Measurements from ENCODE around the gene FBXL19. TPM values are rescaled to one million over a fixed set of nuclear protein-coding genes. Genes with fewer than 3 reads are reported as not detected.

The FBXL19 gene
- total and polyA plus RNA-seq, 2 of the 13 experiments (the other 11 are each of a cell fraction or from before 2014, with no cell fraction given), result 6.0 to 13.7 TPM

DNA sequence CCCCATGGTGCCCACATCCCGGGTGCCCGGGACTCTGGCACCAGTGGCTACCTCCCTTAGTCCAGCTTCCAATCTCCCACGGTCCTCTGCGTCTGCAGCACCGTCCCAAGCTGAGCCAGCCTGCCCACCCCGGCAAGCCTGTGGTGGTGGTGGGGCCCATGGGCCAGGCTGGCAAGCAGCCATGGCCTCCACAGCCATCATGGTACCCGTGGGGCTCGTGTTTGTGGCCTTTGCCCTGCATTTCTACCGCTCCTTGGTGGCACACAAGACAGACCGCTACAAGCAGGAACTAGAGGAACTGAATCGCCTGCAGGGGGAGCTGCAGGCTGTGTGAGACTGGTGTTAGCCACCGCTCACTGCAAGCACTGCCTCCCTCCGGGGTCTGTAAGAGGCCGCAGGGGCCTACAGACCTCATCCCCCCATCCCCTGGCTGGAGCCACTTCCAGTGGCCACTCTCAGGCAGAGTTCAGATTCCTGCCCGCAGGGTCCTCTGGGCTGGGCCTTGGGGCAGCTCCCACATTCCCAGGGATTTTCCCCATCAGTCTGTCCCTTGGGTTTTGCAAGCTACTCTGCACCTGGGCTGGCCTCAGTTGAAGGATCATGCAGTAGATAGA, 30.2 kb downstream of the FBXL19 start:
- no TSS peak for BruUV-seq (replicated peaks)
- peak overlapping the region in 1 of 3 experiments; percentile 42; a peak in 2 of 6 replicates for H3K4me3 ChIP-seq (replicated peaks in 1 of 3; ENCODE audit: insufficient read depth in 1 of 3, low read depth in 2 of 3, low read length in 3 of 3)
- peaks cover 4% of the 10 kb centered on the region; the same call in 1 of the 2 replicates for H4K20me1 ChIP-seq (ENCODE audit: insufficient read depth, low read length)
- intact Hi-C loops (cut with micrococcal nuclease; ENCODE audit: unreplicated experiment), result loop anchor here (1.0 to 10.0 kb wide), 3 partner anchors 32 to 191 kb away; partner anchors contain the start of genes HSD3B7 and VKORC1
- FAIRE-seq (peak; percentile 90), ATAC-seq (peak; percentile 64), DNase-seq (ENCODE audit: low spot score) (peak; percentile 88)
- H2AFZ ChIP-seq (ENCODE audit: low read length), result no peak overlapping the region
- POLR2A ChIA-PET, result interaction anchor here (0.6 to 3.1 kb wide), 15 partner anchors 11 to 202 kb away, joined by 3 to 20 read pairs (median 4); partner anchors contain the start of genes FBXL19, HSD3B7, KAT8 and STX4
- H3K4me1 ChIP-seq (ENCODE audit: insufficient read depth, low read length), result peaks cover 67% of the 10 kb centered on the region
- H3K4me2 ChIP-seq (ENCODE audit: low read depth, low read length), result peak overlapping the region; percentile 67
- H3K36me3 ChIP-seq (replicated peaks in 1 of 2; ENCODE audit: control insufficient read depth in 1 of 2, insufficient read depth in 2 of 2, low read length in 2 of 2), result no peaks in the 10 kb centered on the region
- peaks cover 9% of the 10 kb centered on the region for H3K79me2 ChIP-seq (ENCODE audit: insufficient read depth, low read length)
- peak overlapping the region; percentile 97 for H3K27ac ChIP-seq (ENCODE audit: extremely low read length, insufficient read depth, low read length)
- in situ Hi-C loops (cut with HindIII; ENCODE audit: extremely low pct_ligation_motif_present, low pct_unique_long_range_greater_than_20kb), result no loop called here
- no peaks in the 10 kb centered on the region; a peak in 1 of 5 replicates for H3K27me3 ChIP-seq (ENCODE audit: control insufficient read depth in 1 of 2, insufficient read depth in 2 of 2, low read length in 2 of 2)
- WGBS (ENCODE audit: low lambda C conversion rate), result 19% methylated on average over 12 of the region's 15 CpGs
- no peaks in the 10 kb centered on the region for H3K9me3 ChIP-seq (ENCODE audit: low read length)
- H3K9ac ChIP-seq (ENCODE audit: insufficient read depth, low read depth, low read length), result peak overlapping the region; percentile 9; the same call in 1 of the 2 replicates
- CTCF ChIA-PET (ENCODE audit: low intra/inter-chr PET ratio, low total read pairs), result interaction anchor here (0.8 to 1.2 kb wide), 4 partner anchors 11 to 142 kb away, joined by 4 to 8 read pairs (median 4); partner anchors contain the start of gene VKORC1
- TF ChIP-seq, protein P1, sequence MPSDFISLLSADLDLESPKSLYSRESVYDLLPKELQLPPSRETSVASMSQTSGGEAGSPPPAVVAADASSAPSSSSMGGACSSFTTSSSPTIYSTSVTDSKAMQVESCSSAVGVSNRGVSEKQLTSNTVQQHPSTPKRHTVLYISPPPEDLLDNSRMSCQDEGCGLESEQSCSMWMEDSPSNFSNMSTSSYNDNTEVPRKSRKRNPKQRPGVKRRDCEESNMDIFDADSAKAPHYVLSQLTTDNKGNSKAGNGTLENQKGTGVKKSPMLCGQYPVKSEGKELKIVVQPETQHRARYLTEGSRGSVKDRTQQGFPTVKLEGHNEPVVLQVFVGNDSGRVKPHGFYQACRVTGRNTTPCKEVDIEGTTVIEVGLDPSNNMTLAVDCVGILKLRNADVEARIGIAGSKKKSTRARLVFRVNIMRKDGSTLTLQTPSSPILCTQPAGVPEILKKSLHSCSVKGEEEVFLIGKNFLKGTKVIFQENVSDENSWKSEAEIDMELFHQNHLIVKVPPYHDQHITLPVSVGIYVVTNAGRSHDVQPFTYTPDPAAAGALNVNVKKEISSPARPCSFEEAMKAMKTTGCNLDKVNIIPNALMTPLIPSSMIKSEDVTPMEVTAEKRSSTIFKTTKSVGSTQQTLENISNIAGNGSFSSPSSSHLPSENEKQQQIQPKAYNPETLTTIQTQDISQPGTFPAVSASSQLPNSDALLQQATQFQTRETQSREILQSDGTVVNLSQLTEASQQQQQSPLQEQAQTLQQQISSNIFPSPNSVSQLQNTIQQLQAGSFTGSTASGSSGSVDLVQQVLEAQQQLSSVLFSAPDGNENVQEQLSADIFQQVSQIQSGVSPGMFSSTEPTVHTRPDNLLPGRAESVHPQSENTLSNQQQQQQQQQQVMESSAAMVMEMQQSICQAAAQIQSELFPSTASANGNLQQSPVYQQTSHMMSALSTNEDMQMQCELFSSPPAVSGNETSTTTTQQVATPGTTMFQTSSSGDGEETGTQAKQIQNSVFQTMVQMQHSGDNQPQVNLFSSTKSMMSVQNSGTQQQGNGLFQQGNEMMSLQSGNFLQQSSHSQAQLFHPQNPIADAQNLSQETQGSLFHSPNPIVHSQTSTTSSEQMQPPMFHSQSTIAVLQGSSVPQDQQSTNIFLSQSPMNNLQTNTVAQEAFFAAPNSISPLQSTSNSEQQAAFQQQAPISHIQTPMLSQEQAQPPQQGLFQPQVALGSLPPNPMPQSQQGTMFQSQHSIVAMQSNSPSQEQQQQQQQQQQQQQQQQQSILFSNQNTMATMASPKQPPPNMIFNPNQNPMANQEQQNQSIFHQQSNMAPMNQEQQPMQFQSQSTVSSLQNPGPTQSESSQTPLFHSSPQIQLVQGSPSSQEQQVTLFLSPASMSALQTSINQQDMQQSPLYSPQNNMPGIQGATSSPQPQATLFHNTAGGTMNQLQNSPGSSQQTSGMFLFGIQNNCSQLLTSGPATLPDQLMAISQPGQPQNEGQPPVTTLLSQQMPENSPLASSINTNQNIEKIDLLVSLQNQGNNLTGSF (CRISPR knock-in tag; IDR thresholded peaks at IDR 0.05), result no peak
- no peak for TF ChIP-seq MZF1 (CRISPR knock-in tag; IDR thresholded peaks at IDR 0.05; ENCODE audit: borderline replicate concordance)
- TF ChIP-seq ELF3 (CRISPR knock-in tag; IDR thresholded peaks at IDR 0.05), result peak; percentile 85
- no peak for TF ChIP-seq ZNF121 (CRISPR knock-in tag; IDR thresholded peaks at IDR 0.05)
- no peak for TF ChIP-seq YEATS4 (CRISPR knock-in tag; IDR thresholded peaks at IDR 0.05; ENCODE audit: borderline replicate concordance)
- TF ChIP-seq, protein P2, sequence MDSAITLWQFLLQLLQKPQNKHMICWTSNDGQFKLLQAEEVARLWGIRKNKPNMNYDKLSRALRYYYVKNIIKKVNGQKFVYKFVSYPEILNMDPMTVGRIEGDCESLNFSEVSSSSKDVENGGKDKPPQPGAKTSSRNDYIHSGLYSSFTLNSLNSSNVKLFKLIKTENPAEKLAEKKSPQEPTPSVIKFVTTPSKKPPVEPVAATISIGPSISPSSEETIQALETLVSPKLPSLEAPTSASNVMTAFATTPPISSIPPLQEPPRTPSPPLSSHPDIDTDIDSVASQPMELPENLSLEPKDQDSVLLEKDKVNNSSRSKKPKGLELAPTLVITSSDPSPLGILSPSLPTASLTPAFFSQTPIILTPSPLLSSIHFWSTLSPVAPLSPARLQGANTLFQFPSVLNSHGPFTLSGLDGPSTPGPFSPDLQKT (CRISPR knock-in tag; IDR thresholded peaks at IDR 0.05; ENCODE audit: borderline replicate concordance), result no peak
- TF ChIP-seq, protein P3, sequence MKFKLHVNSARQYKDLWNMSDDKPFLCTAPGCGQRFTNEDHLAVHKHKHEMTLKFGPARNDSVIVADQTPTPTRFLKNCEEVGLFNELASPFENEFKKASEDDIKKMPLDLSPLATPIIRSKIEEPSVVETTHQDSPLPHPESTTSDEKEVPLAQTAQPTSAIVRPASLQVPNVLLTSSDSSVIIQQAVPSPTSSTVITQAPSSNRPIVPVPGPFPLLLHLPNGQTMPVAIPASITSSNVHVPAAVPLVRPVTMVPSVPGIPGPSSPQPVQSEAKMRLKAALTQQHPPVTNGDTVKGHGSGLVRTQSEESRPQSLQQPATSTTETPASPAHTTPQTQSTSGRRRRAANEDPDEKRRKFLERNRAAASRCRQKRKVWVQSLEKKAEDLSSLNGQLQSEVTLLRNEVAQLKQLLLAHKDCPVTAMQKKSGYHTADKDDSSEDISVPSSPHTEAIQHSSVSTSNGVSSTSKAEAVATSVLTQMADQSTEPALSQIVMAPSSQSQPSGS (CRISPR knock-in tag; IDR thresholded peaks at IDR 0.05), result peak; percentile 72
- TF ChIP-seq, protein P4, sequence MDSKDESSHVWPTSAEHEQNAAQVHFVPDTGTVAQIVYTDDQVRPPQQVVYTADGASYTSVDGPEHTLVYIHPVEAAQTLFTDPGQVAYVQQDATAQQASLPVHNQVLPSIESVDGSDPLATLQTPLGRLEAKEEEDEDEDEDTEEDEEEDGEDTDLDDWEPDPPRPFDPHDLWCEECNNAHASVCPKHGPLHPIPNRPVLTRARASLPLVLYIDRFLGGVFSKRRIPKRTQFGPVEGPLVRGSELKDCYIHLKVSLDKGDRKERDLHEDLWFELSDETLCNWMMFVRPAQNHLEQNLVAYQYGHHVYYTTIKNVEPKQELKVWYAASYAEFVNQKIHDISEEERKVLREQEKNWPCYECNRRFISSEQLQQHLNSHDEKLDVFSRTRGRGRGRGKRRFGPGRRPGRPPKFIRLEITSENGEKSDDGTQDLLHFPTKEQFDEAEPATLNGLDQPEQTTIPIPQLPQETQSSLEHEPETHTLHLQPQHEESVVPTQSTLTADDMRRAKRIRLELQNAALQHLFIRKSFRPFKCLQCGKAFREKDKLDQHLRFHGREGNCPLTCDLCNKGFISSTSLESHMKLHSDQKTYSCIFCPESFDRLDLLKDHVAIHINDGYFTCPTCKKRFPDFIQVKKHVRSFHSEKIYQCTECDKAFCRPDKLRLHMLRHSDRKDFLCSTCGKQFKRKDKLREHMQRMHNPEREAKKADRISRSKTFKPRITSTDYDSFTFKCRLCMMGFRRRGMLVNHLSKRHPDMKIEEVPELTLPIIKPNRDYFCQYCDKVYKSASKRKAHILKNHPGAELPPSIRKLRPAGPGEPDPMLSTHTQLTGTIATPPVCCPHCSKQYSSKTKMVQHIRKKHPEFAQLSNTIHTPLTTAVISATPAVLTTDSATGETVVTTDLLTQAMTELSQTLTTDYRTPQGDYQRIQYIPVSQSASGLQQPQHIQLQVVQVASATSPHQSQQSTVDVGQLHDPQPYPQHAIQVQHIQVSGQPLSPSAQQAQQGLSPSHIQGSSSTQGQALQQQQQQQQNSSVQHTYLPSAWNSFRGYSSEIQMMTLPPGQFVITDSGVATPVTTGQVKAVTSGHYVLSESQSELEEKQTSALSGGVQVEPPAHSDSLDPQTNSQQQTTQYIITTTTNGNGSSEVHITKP (CRISPR knock-in tag; IDR thresholded peaks at IDR 0.05; ENCODE audit: low read depth), result peak; percentile 65; the same call in 1 of the 2 replicates
- TF ChIP-seq SIN3B (IDR thresholded peaks at IDR 0.05; ENCODE audit: low read length), result no peak
- no peak for TF ChIP-seq ZFP62 (CRISPR knock-in tag; IDR thresholded peaks at IDR 0.05)
- no peak for TF ChIP-seq CHD2 (IDR thresholded peaks at IDR 0.05; ENCODE audit: low read depth, low read length)

Measured in HepG2 (cell line).